K562 (cell line): ENCODE measurements around the gene RHOV. TPM values are rescaled to one million over a fixed set of nuclear protein-coding genes. Genes with fewer than 3 reads are reported as not detected.

Experiments
- ATAC-seq: fragments of 200-7000 bp; cut with Tn5 transposase; 3 replicates; pipeline ENCODE4 v1.9.1; 2020; ENCODE audit warnings: moderate library complexity
- BruUV-seq: library from RNA; stranded (reverse); fragments of 400-500 nt; replicated peaks from 2 replicates; lab custom pipeline; 2021; lab: Mats Ljungman, UMichigan
- CTCF ChIA-PET: fragments of 300-600 bp; formaldehyde crosslinking; extraction: SDS; loops from one replicate; lab custom pipeline; 2021; ENCODE audit warnings: low intra/inter-chr PET ratio; lab: Yijun Ruan, JAX
- POLR2A ChIA-PET: fragments of 300-600, 350-650 bp; sonication (Branson Sonifier 250); formaldehyde crosslinking; extraction: SDS; loops from one replicate; lab custom pipeline; 2021; ENCODE audit warnings: antibody characterized with exemption, inconsistent platforms; lab: Yijun Ruan, JAX
- DNase-seq, 4 experiments: peaks; one replicate each; pipeline versions ENCODE4 v3.0.0 to v3.0.0-alpha.2; 2011 to 2018; ENCODE audit warnings: low spot score in 3 of 4, mixed read lengths in 3 of 4; ENCODE audit errors: extremely low read depth in 1 of 4
- FAIRE-seq: peaks from 2 replicates; lab custom pipeline; 2011; peaks lifted over from hg19 to GRCh38; lab: Jason Lieb, UNC
- H2AFZ ChIP-seq: 2 replicates; pipeline ENCODE4 v1.6.0; 2011; ENCODE audit warnings: low read depth, low read length, control low read depth, inconsistent platforms
- H3K27ac ChIP-seq: fragments of 200-600 bp; 3 replicates; pipeline ENCODE4 v1.8.0; 2011; ENCODE audit warnings: low read depth, mild to moderate bottlenecking, control low read depth, inconsistent platforms, low read length, moderate library complexity, mixed read lengths; ENCODE audit errors: extremely low read depth
- H3K27me3 ChIP-seq, 2 experiments: fragments of 300-600 bp in 1 of 2; 2 replicates in 1 of 2; 3 replicates in 1 of 2; pipeline versions ENCODE4 v1.6.0 to v1.8.0; 2011; ENCODE audit warnings: inconsistent platforms in 2 of 2, low read length in 2 of 2, mild to moderate bottlenecking in 1 of 2, mixed read lengths in 1 of 2, moderate library complexity in 1 of 2; ENCODE audit not compliant: control insufficient read depth in 2 of 2, insufficient read depth in 2 of 2
- H3K36me3 ChIP-seq: fragments of 300-600 bp; 3 replicates; pipeline ENCODE4 v1.8.0; 2011; ENCODE audit warnings: mild to moderate bottlenecking, low read length, inconsistent platforms; ENCODE audit not compliant: control insufficient read depth, insufficient read depth
- H3K4me1 ChIP-seq, 2 experiments: fragments of 200-600 bp in 1 of 2; replicated peaks in 1 of 2; 2 replicates in 1 of 2; 3 replicates in 1 of 2; pipeline versions ENCODE4 v1.5.1 to v1.8.0; 2011; ENCODE audit warnings: inconsistent platforms in 2 of 2, low read length in 2 of 2, mild to moderate bottlenecking in 1 of 2, mixed read lengths in 1 of 2, moderate library complexity in 1 of 2; ENCODE audit not compliant: control insufficient read depth in 2 of 2, insufficient read depth in 2 of 2
- H3K4me2 ChIP-seq: 2 replicates; pipeline ENCODE4 v1.6.1; 2011; ENCODE audit warnings: low read length, control low read depth, inconsistent platforms, mixed read lengths; ENCODE audit not compliant: insufficient read depth
- H3K4me3 ChIP-seq: fragments of 200-600 bp; sonication (generic), shearing (Covaris generic); 2 replicates; pipeline ENCODE4 v1.5.1; 2016; ENCODE audit warnings: control low read depth, inconsistent platforms
- H3K79me2 ChIP-seq: fragments of 200-600 bp; 3 replicates; pipeline ENCODE4 v1.8.0; 2011; ENCODE audit warnings: low read length, inconsistent platforms; ENCODE audit not compliant: control insufficient read depth, insufficient read depth
- H3K9ac ChIP-seq, 2 experiments: 2 replicates each; pipeline versions ENCODE4 v1.6.0 to v1.6.1; 2011; ENCODE audit warnings: low read depth in 2 of 2, low read length in 2 of 2, control low read depth in 1 of 2, inconsistent platforms in 1 of 2, mild to moderate bottlenecking in 1 of 2, mixed read lengths in 1 of 2; ENCODE audit not compliant: insufficient read depth in 1 of 2
- H3K9me1 ChIP-seq: one replicate; pipeline ENCODE4 v1.6.0; 2011; ENCODE audit warnings: inconsistent platforms, mild to moderate bottlenecking, low read length, moderate library complexity; ENCODE audit not compliant: control insufficient read depth, insufficient read depth
- H3K9me3 ChIP-seq: replicated peaks from 2 replicates; pipeline ENCODE4 v1.5.1; 2011; ENCODE audit warnings: low read depth, low read length, inconsistent platforms; ENCODE audit not compliant: control insufficient read depth, insufficient read depth
- H4K20me1 ChIP-seq: replicated peaks from 2 replicates; pipeline ENCODE4 v1.6.1; 2011; ENCODE audit warnings: low read length, inconsistent platforms, mixed read lengths; ENCODE audit not compliant: control insufficient read depth, insufficient read depth
- CBX1 ChIP-seq: sonication (generic); IDR thresholded peaks from 2 replicates; pipeline ENCODE4 v1.6.1; 2016; ENCODE audit warnings: antibody characterized with exemption, low read depth, mild to moderate bottlenecking
- CBX3 ChIP-seq, 2 experiments: IDR thresholded peaks; 1 replicate in 1 of 2; 2 replicates in 1 of 2; pipeline ENCODE4 v1.6.1; 2012; ENCODE audit warnings: inconsistent platforms in 2 of 2, low read length in 2 of 2, borderline replicate concordance in 1 of 2, control low read depth in 1 of 2
- CREB3 ChIP-seq: fragments of 450-650 bp; conservative IDR thresholded peaks from 2 replicates; pipeline ENCODE4 v1.6.1; 2016; ENCODE audit warnings: missing genetic modification characterization, low read depth, mild to moderate bottlenecking, missing compliant biosample characterization, moderate library complexity
- CTBP1 ChIP-seq: fragments of 450-650 bp; IDR thresholded peaks from 2 replicates; pipeline ENCODE4 v1.6.1; 2016; ENCODE audit warnings: borderline replicate concordance
- FOXK2 ChIP-seq, 2 experiments: fragments of 450-650 bp; IDR thresholded peaks in 1 of 2; conservative IDR thresholded peaks in 1 of 2; 2 replicates each; pipeline ENCODE4 v1.6.1; 2016; ENCODE audit warnings: low read depth in 2 of 2, mild to moderate bottlenecking in 1 of 2
- JUN ChIP-seq, 2 experiments: sonication (generic) in 1 of 2; formaldehyde crosslinking in 1 of 2; IDR thresholded peaks; 2 replicates each; pipeline versions ENCODE4 v1.6.1 to v1.8.0; 2012 to 2022; ENCODE audit warnings: borderline replicate concordance in 2 of 2, mild to moderate bottlenecking in 2 of 2, improper control_type of control experiment in 1 of 2, low read depth in 1 of 2, low read length in 1 of 2, missing genetic modification reagents in 1 of 2
- JUND ChIP-seq, 2 experiments: IDR thresholded peaks; 2 replicates in 1 of 2; 3 replicates in 1 of 2; pipeline ENCODE4 v1.6.1; 2011; ENCODE audit warnings: borderline replicate concordance in 2 of 2, low read depth in 2 of 2, low read length in 2 of 2, improper control_type of control experiment in 1 of 2, missing biosample characterization in 1 of 2, missing genetic modification characterization in 1 of 2, missing genetic modification reagents in 1 of 2
- MXI1 ChIP-seq: IDR thresholded peaks from 2 replicates; pipeline ENCODE4 v1.6.1; 2011; ENCODE audit warnings: low read depth, mild to moderate bottlenecking, improper control_type of control experiment, low read length
- NR2F6 ChIP-seq: fragments of 450-650 bp; formaldehyde crosslinking; IDR thresholded peaks from 2 replicates; pipeline ENCODE4 v1.4.0; 2020; ENCODE audit warnings: mild to moderate bottlenecking
- NRF1 ChIP-seq, 2 experiments: fragments of 450-650 bp; IDR thresholded peaks in 1 of 2; conservative IDR thresholded peaks in 1 of 2; 2 replicates each; pipeline ENCODE4 v1.6.1; 2014; ENCODE audit warnings: mild to moderate bottlenecking in 2 of 2
- RUNX1 ChIP-seq: sonication (generic); IDR thresholded peaks from 2 replicates; pipeline ENCODE4 v1.6.1; 2016; ENCODE audit warnings: antibody characterized with exemption, low read depth
- SPI1 ChIP-seq: IDR thresholded peaks from 2 replicates; pipeline ENCODE4 v1.6.1; 2011; ENCODE audit warnings: low read depth, low read length, control low read depth, borderline replicate concordance
- ZBTB2 ChIP-seq: fragments of 450-650 bp; IDR thresholded peaks from 2 replicates; pipeline ENCODE4 v1.6.1; 2016; ENCODE audit warnings: antibody characterized with exemption
- ZEB2 ChIP-seq: fragments of 450-650 bp; IDR thresholded peaks from 2 replicates; pipeline ENCODE4 v1.6.1; 2016
- ZNF175 ChIP-seq: fragments of 200-800 bp; sonication (Bioruptor generic); IDR thresholded peaks from 2 replicates; pipeline ENCODE4 v1.6.1; 2016; ENCODE audit warnings: low read depth, mild to moderate bottlenecking, missing genetic modification characterization, missing compliant biosample characterization
- ZNF253 ChIP-seq: fragments of 250-450 bp; sonication (Bioruptor Pico); conservative IDR thresholded peaks from 2 replicates; pipeline ENCODE4 v1.6.1; 2021; ENCODE audit warnings: mild to moderate bottlenecking
- WGBS: fragments of 100-300 bp; shearing (Covaris generic); methylation state at CpG from one replicate; pipeline ENCODE4 v1.1.6; 2016; ENCODE audit warnings: low coverage, mixed read lengths; ENCODE audit not compliant: insufficient coverage; ENCODE audit errors: missing lambda C conversion rate; 5-methylcytosine and 5-hydroxymethylcytosine counted together
- in situ Hi-C: fragments of 300-500 bp; cut with MboI; formaldehyde crosslinking; loops from 4 replicates; pipeline ENCODE4 v1.15.0; 2018; ENCODE audit warnings: inconsistent platforms, mixed read lengths
- intact Hi-C: fragments of 100-400 bp; cut with micrococcal nuclease; formaldehyde crosslinking; loops from 2 replicates; pipeline ENCODE4 v1.14.2; 2022
- polyA plus RNA-seq, 8 experiments: library from polyadenylated mRNA; depleted of rRNA in 4 of 8; stranded (reverse) in 5 of 8; unstranded in 3 of 8; fragments of >200 nt; fragmentation: Nextera tagmentation in 2 of 8; fragmentation: Illumina TruSeq in 1 of 8; extraction: Ambion mirVana in 2 of 8; extraction: Trizol in 1 of 8; gene quantifications; 2 replicates each; pipeline versions ENCODE4 v1.2.1 to v1.2.3, GENCODE V29; 2011 to 2014; ENCODE audit warnings: inconsistent platforms in 1 of 8, missing spikeins in 1 of 8
- total RNA-seq, 7 experiments: library from RNA; depleted of rRNA in 6 of 7; stranded (reverse); fragments of >200 nt in 6 of 7; fragmentation: Illumina TruSeq in 2 of 7; extraction: Trizol in 2 of 7; gene quantifications; 2 replicates each; pipeline versions ENCODE4 v1.2.1 to v1.2.3, GENCODE V29; 2011 to 2021; ENCODE audit warnings: low replicate concordance in 1 of 7
- TF ChIP-seq, protein P1 (sequence below), 2 experiments: fragments of 450-650 bp in 1 of 2; sonication (generic) in 1 of 2; formaldehyde crosslinking in 1 of 2; IDR thresholded peaks in 1 of 2; conservative IDR thresholded peaks in 1 of 2; 2 replicates each; pipeline versions ENCODE4 v1.6.1 to v1.8.1; 2016 to 2023; ENCODE audit warnings: mild to moderate bottlenecking in 2 of 2, moderate library complexity in 2 of 2, inconsistent platforms in 1 of 2, missing genetic modification reagents in 1 of 2

The RHOV gene
- total and polyA plus RNA-seq, 9 of the 15 experiments (the other 6 are each of a cell fraction or from before 2014, with no cell fraction given) = 0.08 to 2.0 (median 1.1) TPM

DNA sequence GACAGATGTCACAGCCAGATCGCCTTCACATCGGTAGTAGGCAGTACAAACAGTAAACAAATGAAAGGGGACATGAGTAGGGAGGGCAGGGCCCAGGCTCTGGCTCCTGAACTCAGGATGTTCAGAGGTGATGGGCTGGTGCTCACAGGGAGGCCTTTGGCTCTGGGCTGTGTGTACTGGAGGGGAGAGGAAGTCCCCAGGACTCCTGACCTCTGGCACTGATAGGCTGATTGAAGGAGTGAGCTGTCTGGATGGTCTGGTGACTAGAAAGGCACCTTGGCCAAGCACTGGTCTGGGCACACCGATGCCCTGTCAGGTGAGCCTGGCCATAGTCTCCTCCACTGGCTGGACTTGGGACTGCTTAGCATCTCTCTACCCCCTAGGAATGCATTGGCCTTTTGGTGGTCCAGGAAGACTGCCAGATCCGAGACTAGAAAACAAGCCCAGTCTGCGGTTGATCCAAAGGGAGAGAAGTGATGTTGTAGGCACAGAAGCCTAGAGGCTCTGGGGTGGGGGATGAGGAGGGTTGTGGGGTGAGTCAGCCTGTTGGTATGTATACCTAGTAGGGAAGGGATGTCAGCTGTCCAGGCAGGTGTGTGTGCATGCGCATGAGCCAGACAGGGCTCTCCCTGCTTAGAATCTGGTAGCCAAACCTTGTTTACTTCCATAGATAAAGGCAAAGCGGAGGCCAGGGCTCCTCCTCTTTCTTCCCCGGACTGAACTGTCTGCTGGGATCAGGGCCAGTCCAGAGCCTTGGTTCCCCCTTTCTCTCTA, 28.3 kb downstream of the RHOV start:
- FAIRE-seq = no peak
- peak in 2 of 4 experiments; percentile 19 to 37 for DNase-seq
- H3K9me3 ChIP-seq = no peaks in the 10 kb centered on the region
- WGBS = 60% methylated on average over 8 of the region's 8 CpGs
- no peak for ATAC-seq
- H3K27me3 ChIP-seq = no peaks in the 10 kb centered on the region
- H3K9ac ChIP-seq = no peak overlapping the region; a peak in 1 of 4 replicates
- H3K4me2 ChIP-seq = no peak overlapping the region; the same call in 1 of the 2 replicates
- H3K9me1 ChIP-seq = no peaks in the 10 kb centered on the region
- H3K79me2 ChIP-seq = no peaks in the 10 kb centered on the region
- intact Hi-C loops = no loop called here
- no peak overlapping the region for H3K27ac ChIP-seq
- no peak overlapping the region for H3K4me3 ChIP-seq
- BruUV-seq = no TSS peak
- ChIA-PET CTCF (interaction anchor here (0.8 kb wide), 1 partner anchor 355 kb away, joined by 3 read pairs; no protein-coding TSS in a partner anchor), POLR2A (no interaction called here)
- H3K4me1 ChIP-seq = peaks cover 29 to 41% of the 10 kb centered on the region in 2 experiments
- no peaks in the 10 kb centered on the region for H4K20me1 ChIP-seq
- no peaks in the 10 kb centered on the region for H3K36me3 ChIP-seq
- in situ Hi-C loops = no loop called here
- no peak overlapping the region for H2AFZ ChIP-seq
- TF ChIP-seq CREB3 (no peak), ZBTB2 (no peak), FOXK2 (conservative IDR thresholded peaks at IDR 0.05 in 1 of 2, IDR thresholded peaks at IDR 0.05 in 1 of 2; ENCODE audit: low read depth in 2 of 2) (peak; percentile 72 to 80; a peak in 3 of 4 replicates), CBX1 (no peak), RUNX1 (no peak), ZNF175 (CRISPR knock-in tag) (no peak), ZEB2 (peak; percentile 63; the same call in 1 of the 2 replicates), CTBP1 (peak; percentile 33; the same call in 1 of the 2 replicates), ZNF253 (CRISPR knock-in tag) (no peak), JUN (IDR thresholded peaks at IDR 0.05; ENCODE audit: borderline replicate concordance, low read depth, low read length) (no peak), JUN (CRISPR knock-in tag; IDR thresholded peaks at IDR 0.05; ENCODE audit: borderline replicate concordance) (no peak), MXI1 (no peak), CBX3 (IDR thresholded peaks at IDR 0.05; ENCODE audit: borderline replicate concordance in 1 of 2, low read length in 2 of 2) (no peak), SPI1 (peak; percentile 14; the same call in 1 of the 2 replicates), NRF1 (conservative IDR thresholded peaks at IDR 0.05 in 1 of 2, IDR thresholded peaks at IDR 0.05 in 1 of 2) (peak; percentile 76 to 79), NR2F6 (CRISPR knock-in tag) (no peak), JUND (IDR thresholded peaks at IDR 0.05; ENCODE audit: borderline replicate concordance, low read depth, low read length) (peak; percentile 60), JUND (tag; IDR thresholded peaks at IDR 0.05; ENCODE audit: borderline replicate concordance, low read depth, low read length) (peak; percentile 50; the same call in 1 of the 3 replicates)
- TF ChIP-seq, protein P1, sequence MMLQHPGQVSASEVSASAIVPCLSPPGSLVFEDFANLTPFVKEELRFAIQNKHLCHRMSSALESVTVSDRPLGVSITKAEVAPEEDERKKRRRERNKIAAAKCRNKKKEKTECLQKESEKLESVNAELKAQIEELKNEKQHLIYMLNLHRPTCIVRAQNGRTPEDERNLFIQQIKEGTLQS (IDR thresholded peaks at IDR 0.05) = peak; percentile 45; the same call in 1 of the 2 replicates
- TF ChIP-seq, protein P1 (CRISPR knock-in tag; conservative IDR thresholded peaks at IDR 0.05) = no peak
